B cell (primary cell): ENCODE results near the gene LMX1B. TPM values are rescaled to one million over a fixed set of nuclear protein-coding genes. Genes with fewer than 3 reads are reported as not detected.

Experiments used
- ATAC-seq: fragments of 200-7000 bp; cut with Tn5 transposase; one replicate; pipeline ENCODE4 v1.10.0; 2021; ENCODE audit warnings: low read depth, mild to moderate bottlenecking, moderate number of reproducible peaks, moderate library complexity
- CTCF ChIA-PET: fragments of 350-600 bp; sonication (Branson Sonifier 250); formaldehyde crosslinking; loops from one replicate; lab custom pipeline; 2021; ENCODE audit warnings: antibody characterized with exemption, inconsistent platforms; lab: Charles Lee
- POLR2A ChIA-PET: fragments of 350-600 bp; sonication (Branson Sonifier 250); formaldehyde crosslinking; loops from one replicate; lab custom pipeline; 2021; ENCODE audit warnings: antibody characterized with exemption; lab: Charles Lee
- DNase-seq: peaks from one replicate; pipeline ENCODE4 v3.0.0; 2013
- H2AFZ ChIP-seq: 2 replicates; pipeline ENCODE4 v1.6.1; 2012; ENCODE audit warnings: mild to moderate bottlenecking, low read depth, low read length; ENCODE audit not compliant: insufficient read depth, poor library complexity, severe bottlenecking
- H3K27ac ChIP-seq, 2 donors: 1 replicate in 1 of 2; 2 replicates in 1 of 2; pipeline ENCODE4 v1.5.1; 2012 to 2013; ENCODE audit warnings: low read length in 2 of 2, mild to moderate bottlenecking in 2 of 2, moderate library complexity in 1 of 2
- H3K27me3 ChIP-seq, 4 experiments: fragments of 200-600 bp in 1 of 4; sonication (generic) in 1 of 4; replicated peaks in 1 of 4; 1 replicate in 2 of 4; 2 replicates in 2 of 4; pipeline versions ENCODE4 v1.6.1 to v1.7.0; 2013 to 2016; ENCODE audit warnings: low read length in 3 of 4, mild to moderate bottlenecking in 2 of 4, mixed read lengths in 1 of 4, moderate library complexity in 1 of 4; ENCODE audit not compliant: insufficient read depth in 4 of 4, control insufficient read depth in 3 of 4; ENCODE audit errors: control extremely low read depth in 1 of 4
- H3K36me3 ChIP-seq, 2 experiments: replicated peaks in 1 of 2; 1 replicate in 1 of 2; 2 replicates in 1 of 2; pipeline versions ENCODE4 v1.6.1 to v1.7.1; 2013; ENCODE audit warnings: low read length in 1 of 2; ENCODE audit not compliant: insufficient read depth in 2 of 2, control insufficient read depth in 1 of 2; ENCODE audit errors: control extremely low read depth in 1 of 2, extremely low read depth in 1 of 2
- H3K4me1 ChIP-seq, 2 donors: fragments of 200-600 bp in 1 of 2; sonication (generic) in 1 of 2; 1 replicate in 1 of 2; 2 replicates in 1 of 2; pipeline versions ENCODE4 v1.5.1 to v1.6.1; 2013 to 2017; ENCODE audit warnings: low read length in 2 of 2; ENCODE audit not compliant: control insufficient read depth in 2 of 2, insufficient read depth in 2 of 2
- H3K4me2 ChIP-seq: replicated peaks from 2 replicates; pipeline ENCODE3; 2012; ENCODE audit warnings: mild to moderate bottlenecking, low read depth, low read length; ENCODE audit not compliant: poor library complexity, severe bottlenecking
- H3K4me3 ChIP-seq, 5 experiments: fragments of 200-600 bp in 1 of 5; sonication (generic) in 1 of 5; 1 replicate in 3 of 5; 2 replicates in 2 of 5; pipeline versions ENCODE4 v1.5.1 to v1.7.0; 2011 to 2016; ENCODE audit warnings: low read length in 4 of 5, mild to moderate bottlenecking in 4 of 5, low read depth in 2 of 5, control low read depth in 1 of 5, moderate library complexity in 1 of 5; ENCODE audit not compliant: insufficient read depth in 1 of 5; ENCODE audit errors: control extremely low read depth in 1 of 5, extremely low read depth in 1 of 5
- H3K79me2 ChIP-seq: fragments of 200-600 bp; sonication (generic); one replicate; pipeline ENCODE4 v1.6.0; 2016; ENCODE audit warnings: low read length; ENCODE audit not compliant: control insufficient read depth, insufficient read depth
- H3K9ac ChIP-seq: fragments of 200-600 bp; sonication (generic); 2 replicates; pipeline ENCODE4 v1.6.1; 2017; ENCODE audit warnings: mild to moderate bottlenecking, low read length, moderate library complexity
- H3K9me3 ChIP-seq, 3 donors: one replicate each; pipeline versions ENCODE4 v1.6.1 to v1.7.1; 2013; ENCODE audit warnings: low read length in 2 of 3; ENCODE audit not compliant: control insufficient read depth in 2 of 3, insufficient read depth in 1 of 3; ENCODE audit errors: control extremely low read depth in 1 of 3
- H4K20me1 ChIP-seq: 2 replicates; pipeline ENCODE4 v1.6.0; 2012; ENCODE audit warnings: mild to moderate bottlenecking, low read length; ENCODE audit not compliant: insufficient read depth, control insufficient read depth, poor library complexity, severe bottlenecking
- H3K27ac Mint-ChIP-seq: one replicate; pipeline ENCODE4 v1.8.0; 2021; ENCODE audit warnings: mixed read lengths
- H3K27me3 Mint-ChIP-seq: one replicate; pipeline ENCODE4 v1.8.0; 2021; ENCODE audit warnings: mixed read lengths
- H3K4me1 Mint-ChIP-seq: one replicate; pipeline ENCODE4 v1.8.0; 2021; ENCODE audit warnings: mixed read lengths
- H3K4me3 Mint-ChIP-seq: one replicate; pipeline ENCODE4 v1.8.0; 2021; ENCODE audit warnings: mixed read lengths
- H3K9me3 Mint-ChIP-seq: one replicate; pipeline ENCODE4 v1.8.0; 2022; ENCODE audit warnings: mixed read lengths; ENCODE audit not compliant: insufficient read depth
- EZH2 ChIP-seq: IDR thresholded peaks from 2 replicates; pipeline ENCODE4 v1.6.1; 2012; ENCODE audit warnings: borderline replicate concordance, low read depth, mild to moderate bottlenecking, moderate library complexity, low read length; ENCODE audit not compliant: insufficient read depth, poor library complexity, severe bottlenecking
- WGBS: methylation state at CpG from one replicate; pipeline ENCODE4 v1.1.5; 2013; ENCODE audit warnings: missing lambda C conversion rate; ENCODE audit not compliant: insufficient coverage; 5-methylcytosine and 5-hydroxymethylcytosine counted together
- intact Hi-C: fragments of 100-400 bp; cut with micrococcal nuclease; formaldehyde crosslinking; loops from one replicate; pipeline ENCODE4 v1.10.0; 2022
- polyA plus RNA-seq: library from polyadenylated mRNA; depleted of rRNA; stranded (reverse); fragments of >200 nt; gene quantifications from 2 replicates; pipeline ENCODE4 v1.2.3, GENCODE V29; 2012
- total RNA-seq, 2 donors: library from RNA; stranded (reverse); fragments of 120-200 nt in 1 of 2; gene quantifications; 1 replicate in 1 of 2; 2 replicates in 1 of 2; pipeline versions ENCODE4 v1.2.3 to v1.2.4, GENCODE V29; 2013 to 2022
- TF ChIP-seq, protein P1 (sequence below): fragments of 200-600 bp; IDR thresholded peaks from one replicate; pipeline ENCODE4 v1.8.0; 2022; ENCODE audit warnings: antibody characterized with exemption, mild to moderate bottlenecking

LMX1B gene
- total and polyA plus RNA-seq, 2 donors (not counting 1 experiment from before 2014, with no cell fraction given): not detected

DNA sequence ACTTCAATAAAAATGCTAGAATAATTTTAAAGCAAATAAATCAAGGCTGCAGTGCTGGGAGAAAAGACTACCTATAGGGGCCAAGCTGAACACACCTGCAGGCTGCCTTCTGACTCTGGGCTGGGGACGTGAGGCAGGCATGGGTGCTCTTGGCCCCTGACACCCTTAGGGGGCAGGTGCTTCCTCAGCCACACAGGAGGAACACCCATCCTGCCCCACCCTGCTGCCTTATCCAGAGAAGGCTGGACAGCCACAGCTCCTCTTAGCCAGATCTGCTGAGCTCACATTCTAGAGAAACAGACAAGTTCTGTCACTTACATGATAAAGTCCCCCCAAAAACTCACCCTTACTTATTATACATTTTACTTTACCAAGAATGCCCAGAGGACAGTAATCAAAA is 6.6 kb upstream of the LMX1B start:
- ChIA-PET POLR2A (no interaction called here), CTCF (interaction anchor here (0.7 kb wide), 1 partner anchor 99 kb away, joined by 3 read pairs; no protein-coding TSS in a partner anchor)
- TF ChIP-seq, protein P1, sequence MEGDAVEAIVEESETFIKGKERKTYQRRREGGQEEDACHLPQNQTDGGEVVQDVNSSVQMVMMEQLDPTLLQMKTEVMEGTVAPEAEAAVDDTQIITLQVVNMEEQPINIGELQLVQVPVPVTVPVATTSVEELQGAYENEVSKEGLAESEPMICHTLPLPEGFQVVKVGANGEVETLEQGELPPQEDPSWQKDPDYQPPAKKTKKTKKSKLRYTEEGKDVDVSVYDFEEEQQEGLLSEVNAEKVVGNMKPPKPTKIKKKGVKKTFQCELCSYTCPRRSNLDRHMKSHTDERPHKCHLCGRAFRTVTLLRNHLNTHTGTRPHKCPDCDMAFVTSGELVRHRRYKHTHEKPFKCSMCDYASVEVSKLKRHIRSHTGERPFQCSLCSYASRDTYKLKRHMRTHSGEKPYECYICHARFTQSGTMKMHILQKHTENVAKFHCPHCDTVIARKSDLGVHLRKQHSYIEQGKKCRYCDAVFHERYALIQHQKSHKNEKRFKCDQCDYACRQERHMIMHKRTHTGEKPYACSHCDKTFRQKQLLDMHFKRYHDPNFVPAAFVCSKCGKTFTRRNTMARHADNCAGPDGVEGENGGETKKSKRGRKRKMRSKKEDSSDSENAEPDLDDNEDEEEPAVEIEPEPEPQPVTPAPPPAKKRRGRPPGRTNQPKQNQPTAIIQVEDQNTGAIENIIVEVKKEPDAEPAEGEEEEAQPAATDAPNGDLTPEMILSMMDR: no peak
- TF ChIP-seq EZH2: no peak
- H3K9me3 ChIP-seq: peaks cover 0 to 9% (median 0%) of the 10 kb centered on the region in 3 donors
- no peaks in the 10 kb centered on the region for H3K79me2 ChIP-seq
- H4K20me1 ChIP-seq: no peaks in the 10 kb centered on the region
- no peak overlapping the region for H3K4me2 ChIP-seq
- H3K4me3 Mint-ChIP-seq: no peak overlapping the region
- H3K27me3 ChIP-seq: peaks cover 0 to 53% (median 26%) of the 10 kb centered on the region in 4 experiments
- H3K4me1 Mint-ChIP-seq: peaks cover 18% of the 10 kb centered on the region
- H3K27me3 Mint-ChIP-seq: peaks cover 52% of the 10 kb centered on the region
- no peak for DNase-seq
- H3K9ac ChIP-seq: no peak overlapping the region
- no peak overlapping the region for H3K4me3 ChIP-seq
- H3K36me3 ChIP-seq: no peaks in the 10 kb centered on the region
- H3K4me1 ChIP-seq: peaks cover 17 to 23% of the 10 kb centered on the region in 2 donors
- 0% methylated on average over 1 of the region's 1 CpG for WGBS
- intact Hi-C loops: no loop called here
- H2AFZ ChIP-seq: no peak overlapping the region
- ATAC-seq: no peak
- H3K27ac ChIP-seq: no peak overlapping the region
- no peaks in the 10 kb centered on the region for H3K9me3 Mint-ChIP-seq
- no peak overlapping the region for H3K27ac Mint-ChIP-seq

- Mint-ChIP-seq H3K4me1 (peaks cover 19% of the 10 kb centered on the region), H3K4me3 (no peak overlapping the region), H3K27me3 (peaks cover 53% of the 10 kb centered on the region), H3K27ac (no peak overlapping the region), H3K9me3 (no peaks in the 10 kb centered on the region)
- no peaks in the 10 kb centered on the region for H4K20me1 ChIP-seq
- TF ChIP-seq EZH2: no peak
- TF ChIP-seq, protein P1: no peak
- H2AFZ ChIP-seq: no peak overlapping the region
- ATAC-seq (no peak), DNase-seq (peak; percentile 34)
- H3K9ac ChIP-seq: no peak overlapping the region
- no peaks in the 10 kb centered on the region for H3K79me2 ChIP-seq
- H3K9me3 ChIP-seq: peaks cover 0 to 9% (median 0%) of the 10 kb centered on the region in 3 donors
- no peak overlapping the region for H3K27ac ChIP-seq
- POLR2A ChIA-PET: no interaction called here
- H3K36me3 ChIP-seq: no peaks in the 10 kb centered on the region
- intact Hi-C loops: no loop called here
- no peak overlapping the region for H3K4me3 ChIP-seq
- peaks cover 21 to 27% of the 10 kb centered on the region in 2 donors for H3K4me1 ChIP-seq
- no peak overlapping the region for H3K4me2 ChIP-seq
- H3K27me3 ChIP-seq: peaks cover 0 to 58% (median 28%) of the 10 kb centered on the region in 4 experiments
- 59% methylated on average over 6 of the region's 7 CpGs for WGBS
- CTCF ChIA-PET: no interaction called here
Observed at GRCh38 chr9:126607731-126608130, 6.0 kb upstream of the LMX1B start.
